Breast epithelium (tissue), 3 donors: ENCODE measurements around the gene RNASET2.
"Not testable (repeated sequence)": the region's sequence is repeated elsewhere in the genome, so short reads cannot be mapped to it uniquely, and the experiment has no call there.

Source experiments
- CTCF ChIP-seq, 3 donors: fragments of 450-650 bp; IDR thresholded peaks; one replicate each; pipeline ENCODE4 v1.5.1; 2016 to 2017; ENCODE audit warnings: antibody characterized with exemption in 3 of 3, mild to moderate bottlenecking in 3 of 3, moderate library complexity in 3 of 3
- POLR2A ChIP-seq: fragments of 450-650 bp; IDR thresholded peaks from one replicate; pipeline ENCODE4 v1.6.1; 2016; ENCODE audit warnings: antibody characterized with exemption, mild to moderate bottlenecking, moderate library complexity
- POLR2AphosphoS5 ChIP-seq, 3 donors: sonication (generic); formaldehyde crosslinking; IDR thresholded peaks; one replicate each; pipeline ENCODE4 v1.6.1; 2017; ENCODE audit warnings: antibody characterized with exemption in 3 of 3

GRCh38 chr6:166950892-166951669, 5.3 kb downstream of the RNASET2 start:
- peak; percentile 13 to 64 (median 62) for TF ChIP-seq CTCF (IDR thresholded peaks at IDR 0.05)
- not testable (repeated sequence) for TF ChIP-seq POLR2A; POLR2AphosphoS5 (IDR thresholded peaks at IDR 0.05)
